Prostate gland (tissue), 2 donors: ENCODE data around the gene FAM170B. TPM values are rescaled to one million over a fixed set of nuclear protein-coding genes. Genes with fewer than 3 reads are reported as not detected.

Source experiments
- DNase-seq: peaks from one replicate; pipeline ENCODE4 v3.0.0-alpha.2; 2019; ENCODE audit warnings: low spot score
- H3K27ac ChIP-seq, 2 donors: fragments of 200-600 bp; sonication (generic); 2 replicates each; pipeline ENCODE4 v1.5.1; 2017 to 2019
- H3K27me3 ChIP-seq: fragments of 200-600 bp; sonication (generic); replicated peaks from 2 replicates; pipeline ENCODE4 v1.5.1; 2019; ENCODE audit not compliant: insufficient read depth
- H3K36me3 ChIP-seq, 2 donors: fragments of 200-600 bp; sonication (generic); 1 replicate in 1 of 2; 2 replicates in 1 of 2; pipeline versions ENCODE4 v1.5.1 to v1.8.1; 2017 to 2019
- H3K4me1 ChIP-seq: fragments of 200-600 bp; sonication (generic); replicated peaks from 2 replicates; pipeline ENCODE4 v1.5.1; 2019
- H3K4me3 ChIP-seq, 2 donors: fragments of 200-600 bp; sonication (generic); 2 replicates each; pipeline ENCODE4 v1.5.1; 2017 to 2019
- H3K9me3 ChIP-seq: fragments of 200-600 bp; sonication (generic); 2 replicates; pipeline ENCODE4 v1.5.1; 2017
- CTCF ChIP-seq, 4 experiments: fragments of 200-600 bp in 2 of 4; fragments of 450-650 bp in 2 of 4; sonication (generic) in 2 of 4; IDR thresholded peaks; 1 replicate in 3 of 4; 2 replicates in 1 of 4; pipeline ENCODE4 v1.5.1; 2016 to 2019; ENCODE audit warnings: antibody characterized with exemption in 4 of 4, mild to moderate bottlenecking in 2 of 4, moderate library complexity in 2 of 4
- POLR2A ChIP-seq: fragments of 450-650 bp; IDR thresholded peaks from one replicate; pipeline ENCODE4 v1.6.1; 2016; ENCODE audit warnings: antibody characterized with exemption, mild to moderate bottlenecking
- POLR2AphosphoS5 ChIP-seq: sonication (generic); formaldehyde crosslinking; IDR thresholded peaks from one replicate; pipeline ENCODE4 v1.6.1; 2017; ENCODE audit warnings: antibody characterized with exemption
- WGBS: methylation state at CpG from one replicate; pipeline ENCODE4 v1.1.5; 2018; 5-methylcytosine and 5-hydroxymethylcytosine counted together
- intact Hi-C: fragments of 100-400 bp; cut with DNase I; formaldehyde crosslinking; loops from one replicate; pipeline ENCODE4 v1.14.2; 2022
- total RNA-seq, 2 donors: library from RNA; depleted of rRNA; stranded (reverse); fragments of >200 nt; gene quantifications; one replicate each; pipeline ENCODE4 v1.1.0, GENCODE V29; 2016

The FAM170B gene
- total RNA-seq, 2 donors from 2014 or later, result not detected

DNA sequence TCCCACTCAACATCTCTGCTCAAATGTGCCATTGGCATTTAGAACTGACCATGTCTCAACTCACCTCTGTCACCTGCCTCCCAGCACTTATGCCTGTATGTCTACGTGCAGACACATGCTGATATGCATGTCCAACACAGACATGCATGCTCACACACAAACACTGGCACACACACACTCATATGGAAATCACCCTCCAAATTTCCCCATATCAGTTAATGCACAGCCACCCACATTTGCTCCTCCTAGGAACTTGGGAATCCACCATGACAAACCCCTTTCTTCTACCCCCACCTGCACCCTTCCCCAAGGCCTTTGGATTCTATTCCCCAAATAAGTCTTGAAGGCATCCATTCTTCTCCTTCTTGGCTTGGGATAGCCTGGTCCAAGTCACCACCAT lies 4.4 kb downstream of the FAM170B start:
- DNase-seq, result no peak
- WGBS, result 96% methylated on average over 1 of the region's 1 CpG
- no peak overlapping the region for H3K27ac ChIP-seq
- TF ChIP-seq CTCF (IDR thresholded peaks at IDR 0.05), result no peak
- TF ChIP-seq POLR2AphosphoS5, result no peak
- H3K9me3 ChIP-seq, result no peaks in the 10 kb centered on the region
- intact Hi-C loops, result no loop called here
- no peaks in the 10 kb centered on the region for H3K36me3 ChIP-seq
- H3K4me1 ChIP-seq, result no peaks in the 10 kb centered on the region
- H3K27me3 ChIP-seq, result no peaks in the 10 kb centered on the region
- H3K4me3 ChIP-seq, result no peak overlapping the region

- no peaks in the 10 kb centered on the region for H3K27me3 ChIP-seq
- no peak for DNase-seq
- TF ChIP-seq POLR2AphosphoS5 (no peak), POLR2A (no peak), CTCF (IDR thresholded peaks at IDR 0.05) (no peak)
- 83% methylated on average over 4 of the region's 4 CpGs for WGBS
- H3K27ac ChIP-seq, result no peak overlapping the region
- no peaks in the 10 kb centered on the region for H3K4me1 ChIP-seq
- intact Hi-C loops, result no loop called here
- H3K4me3 ChIP-seq, result no peak overlapping the region
- H3K9me3 ChIP-seq, result no peaks in the 10 kb centered on the region
- H3K36me3 ChIP-seq, result no peaks in the 10 kb centered on the region
Observed at GRCh38 chr10:49128854-49129253, 5.0 kb downstream of the FAM170B start.

DNA sequence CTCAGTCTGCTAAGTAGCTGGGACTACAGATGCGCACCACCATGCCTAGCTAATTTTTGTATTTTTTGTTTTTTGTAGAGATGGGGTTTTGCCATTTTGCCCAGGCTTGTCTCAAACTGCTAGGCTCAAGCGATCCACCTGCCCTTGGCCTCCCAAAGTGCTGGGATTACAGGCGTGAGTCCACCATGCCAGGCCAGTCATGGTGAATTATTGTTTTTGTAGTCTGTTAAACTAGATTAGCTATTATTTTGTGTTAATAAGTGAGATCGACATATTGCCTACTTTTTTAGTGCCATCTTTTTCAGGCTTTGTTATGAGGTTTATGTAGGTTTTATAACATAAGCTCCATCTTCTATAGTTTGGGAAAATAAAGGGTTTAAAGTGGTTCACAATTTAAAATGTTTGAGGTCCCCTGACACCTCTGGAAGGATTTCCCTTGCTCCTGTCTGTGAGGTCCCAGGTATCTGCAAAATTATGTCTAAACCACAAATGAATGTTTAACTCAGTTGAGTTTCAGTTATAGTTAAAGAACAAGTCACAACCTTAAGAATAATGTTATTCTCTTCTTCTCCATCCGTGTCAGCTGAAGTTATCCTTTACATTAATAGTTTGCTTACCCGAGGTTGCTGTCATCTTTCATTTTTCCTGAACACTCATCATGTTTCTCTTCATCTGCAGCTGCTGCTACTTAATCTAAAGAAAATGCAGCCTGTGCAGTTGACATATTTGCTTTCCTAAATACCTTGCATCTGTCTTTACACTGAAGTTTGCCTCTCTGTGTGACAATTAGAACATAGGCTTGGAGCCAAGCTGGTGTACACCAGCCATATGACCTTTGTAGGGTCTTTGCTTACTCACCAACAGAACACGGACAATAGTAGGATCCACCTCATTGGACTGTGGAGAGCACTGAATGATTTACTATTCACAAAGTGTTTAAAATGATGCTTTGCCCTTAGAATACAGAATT lies 9.6 kb downstream of the FAM170B start:
- DNase-seq, result no peak
- no peaks in the 10 kb centered on the region for H3K36me3 ChIP-seq

DNA sequence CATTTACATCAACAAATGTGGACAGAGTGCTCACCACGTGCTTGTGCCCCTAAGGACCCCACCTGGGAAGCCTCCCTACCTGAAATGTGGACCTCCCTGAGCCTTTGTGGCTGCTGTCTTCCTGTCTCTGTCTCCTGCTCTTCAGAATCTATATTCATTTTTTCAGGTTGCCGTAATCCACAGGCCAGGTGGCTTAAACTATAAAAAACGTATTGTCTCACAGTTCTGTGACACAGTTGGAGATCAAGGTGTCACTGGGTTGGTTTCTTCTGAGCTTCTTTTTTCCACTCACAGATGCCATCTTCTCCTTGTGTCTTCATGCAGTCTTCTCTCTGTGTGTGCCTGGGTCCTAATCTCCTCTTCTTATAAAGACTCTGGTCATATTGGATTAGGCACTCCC lies 12.9 kb downstream of the FAM170B start:
- intact Hi-C loops, result no loop called here
- WGBS, result 70% methylated on average over 3 of the region's 3 CpGs

More for the DNA sequence above, 9.6 kb downstream of the FAM170B start:
- Histone ChIP-seq H3K4me1 (no peaks in the 10 kb centered on the region), H3K4me3 (no peak overlapping the region), H3K27ac (no peak overlapping the region), H3K9me3 (no peaks in the 10 kb centered on the region), H3K27me3 (no peaks in the 10 kb centered on the region)
- WGBS, result 87% methylated on average over 7 of the region's 7 CpGs
- intact Hi-C loops, result no loop called here
- TF ChIP-seq POLR2AphosphoS5 (no peak), POLR2A (no peak), CTCF (IDR thresholded peaks at IDR 0.05) (no peak)

More for the DNA sequence above, 12.9 kb downstream of the FAM170B start:
- Histone ChIP-seq H3K9me3 (no peaks in the 10 kb centered on the region), H3K27ac (no peak overlapping the region), H3K36me3 (no peaks in the 10 kb centered on the region), H3K4me3 (no peak overlapping the region), H3K27me3 (no peaks in the 10 kb centered on the region), H3K4me1 (no peaks in the 10 kb centered on the region)
- DNase-seq, result no peak
- TF ChIP-seq POLR2AphosphoS5 (no peak), CTCF (IDR thresholded peaks at IDR 0.05) (no peak), POLR2A (no peak)
